Measurements from ENCODE around the gene HIPK2.

The HIPK2 gene

GRCh38 chr7:139658908-139659675, 118.7 kb downstream of the HIPK2 start:
- Histone ChIP-seq H3K27me3 (replicated peaks; ENCODE audit: control insufficient read depth, insufficient read depth, low read length, poor library complexity, severe bottlenecking) (no peaks in the 10 kb centered on the region), H3K9me3 (ENCODE audit: control insufficient read depth, low read length) (no peaks in the 10 kb centered on the region), H3K4me3 (ENCODE audit: insufficient read depth, low read depth, low read length, poor library complexity, severe bottlenecking) (no peak overlapping the region), H3K27ac (ENCODE audit: insufficient read depth, low read length, poor library complexity, severe bottlenecking) (no peak overlapping the region), H3K4me1 (ENCODE audit: control insufficient read depth, insufficient read depth, low read length, poor library complexity, severe bottlenecking) (no peaks in the 10 kb centered on the region), H3K36me3 (ENCODE audit: control insufficient read depth, insufficient read depth, low read length) (no peaks in the 10 kb centered on the region)
- no peak for DNase-seq

- Histone ChIP-seq H3K27me3 (replicated peaks; ENCODE audit: control insufficient read depth, insufficient read depth, low read length, poor library complexity, severe bottlenecking) (no peaks in the 10 kb centered on the region), H3K27ac (ENCODE audit: insufficient read depth, low read length, poor library complexity, severe bottlenecking) (no peak overlapping the region), H3K4me1 (ENCODE audit: control insufficient read depth, insufficient read depth, low read length, poor library complexity, severe bottlenecking) (no peaks in the 10 kb centered on the region), H3K9me3 (ENCODE audit: control insufficient read depth, low read length) (no peaks in the 10 kb centered on the region), H3K36me3 (ENCODE audit: control insufficient read depth, insufficient read depth, low read length) (no peaks in the 10 kb centered on the region), H3K4me3 (ENCODE audit: insufficient read depth, low read depth, low read length, poor library complexity, severe bottlenecking) (no peak overlapping the region)
- DNase-seq, result no peak
Measured at GRCh38 chr7:139658296-139658695, 119.5 kb downstream of the HIPK2 start.

GRCh38 chr7:139657725-139658124, 120.1 kb downstream of the HIPK2 start:
- no peak overlapping the region for H3K4me3 ChIP-seq (ENCODE audit: insufficient read depth, low read depth, low read length, poor library complexity, severe bottlenecking)
- H3K27me3 ChIP-seq (replicated peaks; ENCODE audit: control insufficient read depth, insufficient read depth, low read length, poor library complexity, severe bottlenecking), result no peaks in the 10 kb centered on the region
- no peak for DNase-seq
- H3K27ac ChIP-seq (ENCODE audit: insufficient read depth, low read length, poor library complexity, severe bottlenecking), result no peak overlapping the region
- H3K36me3 ChIP-seq (ENCODE audit: control insufficient read depth, insufficient read depth, low read length), result no peaks in the 10 kb centered on the region
- no peaks in the 10 kb centered on the region for H3K9me3 ChIP-seq (ENCODE audit: control insufficient read depth, low read length)
- no peaks in the 10 kb centered on the region for H3K4me1 ChIP-seq (ENCODE audit: control insufficient read depth, insufficient read depth, low read length, poor library complexity, severe bottlenecking)

GRCh38 chr7:139656387-139656786, 121.4 kb downstream of the HIPK2 start:
- Histone ChIP-seq H3K36me3 (ENCODE audit: control insufficient read depth, insufficient read depth, low read length) (no peaks in the 10 kb centered on the region), H3K9me3 (ENCODE audit: control insufficient read depth, low read length) (no peaks in the 10 kb centered on the region), H3K27ac (ENCODE audit: insufficient read depth, low read length, poor library complexity, severe bottlenecking) (no peak overlapping the region), H3K4me3 (ENCODE audit: insufficient read depth, low read depth, low read length, poor library complexity, severe bottlenecking) (no peak overlapping the region), H3K27me3 (replicated peaks; ENCODE audit: control insufficient read depth, insufficient read depth, low read length, poor library complexity, severe bottlenecking) (no peaks in the 10 kb centered on the region), H3K4me1 (ENCODE audit: control insufficient read depth, insufficient read depth, low read length, poor library complexity, severe bottlenecking) (no peaks in the 10 kb centered on the region)
- no peak for DNase-seq

- DNase-seq, result no peak
- no peaks in the 10 kb centered on the region for H3K36me3 ChIP-seq (ENCODE audit: control insufficient read depth, insufficient read depth, low read length)
- H3K4me1 ChIP-seq (ENCODE audit: control insufficient read depth, insufficient read depth, low read length, poor library complexity, severe bottlenecking), result no peaks in the 10 kb centered on the region
- H3K4me3 ChIP-seq (ENCODE audit: insufficient read depth, low read depth, low read length, poor library complexity, severe bottlenecking), result no peak overlapping the region
- H3K27ac ChIP-seq (ENCODE audit: insufficient read depth, low read length, poor library complexity, severe bottlenecking), result no peak overlapping the region
- H3K27me3 ChIP-seq (replicated peaks; ENCODE audit: control insufficient read depth, insufficient read depth, low read length, poor library complexity, severe bottlenecking), result no peaks in the 10 kb centered on the region
- no peaks in the 10 kb centered on the region for H3K9me3 ChIP-seq (ENCODE audit: control insufficient read depth, low read length)
Measured at GRCh38 chr7:139655305-139655704, 122.5 kb downstream of the HIPK2 start.

GRCh38 chr7:139654276-139655181, 123.3 kb downstream of the HIPK2 start:
- Histone ChIP-seq H3K4me1 (ENCODE audit: control insufficient read depth, insufficient read depth, low read length, poor library complexity, severe bottlenecking) (peaks cover 2% of the 10 kb centered on the region), H3K27me3 (replicated peaks; ENCODE audit: control insufficient read depth, insufficient read depth, low read length, poor library complexity, severe bottlenecking) (no peaks in the 10 kb centered on the region), H3K9me3 (ENCODE audit: control insufficient read depth, low read length) (no peaks in the 10 kb centered on the region), H3K27ac (ENCODE audit: insufficient read depth, low read length, poor library complexity, severe bottlenecking) (no peak overlapping the region), H3K4me3 (ENCODE audit: insufficient read depth, low read depth, low read length, poor library complexity, severe bottlenecking) (no peak overlapping the region), H3K36me3 (ENCODE audit: control insufficient read depth, insufficient read depth, low read length) (no peaks in the 10 kb centered on the region)
- DNase-seq, result no peak

GRCh38 chr7:139651914-139652313, 125.9 kb downstream of the HIPK2 start:
- H3K4me1 ChIP-seq (ENCODE audit: control insufficient read depth, insufficient read depth, low read length, poor library complexity, severe bottlenecking), result peaks cover 12% of the 10 kb centered on the region
- no peak overlapping the region for H3K27ac ChIP-seq (ENCODE audit: insufficient read depth, low read length, poor library complexity, severe bottlenecking)
- no peaks in the 10 kb centered on the region for H3K36me3 ChIP-seq (ENCODE audit: control insufficient read depth, insufficient read depth, low read length)
- no peak overlapping the region for H3K4me3 ChIP-seq (ENCODE audit: insufficient read depth, low read depth, low read length, poor library complexity, severe bottlenecking)
- DNase-seq, result no peak
- no peaks in the 10 kb centered on the region for H3K27me3 ChIP-seq (replicated peaks; ENCODE audit: control insufficient read depth, insufficient read depth, low read length, poor library complexity, severe bottlenecking)
- H3K9me3 ChIP-seq (ENCODE audit: control insufficient read depth, low read length), result no peaks in the 10 kb centered on the region

- Histone ChIP-seq H3K4me1 (ENCODE audit: control insufficient read depth, insufficient read depth, low read length, poor library complexity, severe bottlenecking) (peaks cover 12% of the 10 kb centered on the region), H3K27me3 (replicated peaks; ENCODE audit: control insufficient read depth, insufficient read depth, low read length, poor library complexity, severe bottlenecking) (no peaks in the 10 kb centered on the region), H3K9me3 (ENCODE audit: control insufficient read depth, low read length) (no peaks in the 10 kb centered on the region), H3K36me3 (ENCODE audit: control insufficient read depth, insufficient read depth, low read length) (no peaks in the 10 kb centered on the region), H3K4me3 (ENCODE audit: insufficient read depth, low read depth, low read length, poor library complexity, severe bottlenecking) (no peak overlapping the region), H3K27ac (ENCODE audit: insufficient read depth, low read length, poor library complexity, severe bottlenecking) (no peak overlapping the region)
- no peak for DNase-seq
Measured at GRCh38 chr7:139651308-139651707, 126.5 kb downstream of the HIPK2 start.

- no peak for DNase-seq
- Histone ChIP-seq H3K9me3 (ENCODE audit: control insufficient read depth, low read length) (no peaks in the 10 kb centered on the region), H3K4me3 (ENCODE audit: insufficient read depth, low read depth, low read length, poor library complexity, severe bottlenecking) (no peak overlapping the region), H3K27ac (ENCODE audit: insufficient read depth, low read length, poor library complexity, severe bottlenecking) (no peak overlapping the region), H3K4me1 (ENCODE audit: control insufficient read depth, insufficient read depth, low read length, poor library complexity, severe bottlenecking) (peaks cover 12% of the 10 kb centered on the region), H3K27me3 (replicated peaks; ENCODE audit: control insufficient read depth, insufficient read depth, low read length, poor library complexity, severe bottlenecking) (no peaks in the 10 kb centered on the region), H3K36me3 (ENCODE audit: control insufficient read depth, insufficient read depth, low read length) (no peaks in the 10 kb centered on the region)
Measured at GRCh38 chr7:139650429-139651100, 127.2 kb downstream of the HIPK2 start.
